NCI-H2227 treated with DMSO at 0.1 percent for 48 hours (cell line): ENCODE results near the gene GEN1.

Experiments
- DNase-seq: peaks from one replicate; lab custom pipeline; 2025; lab: John Stamatoyannopoulos, UW

The GEN1 gene

DNA sequence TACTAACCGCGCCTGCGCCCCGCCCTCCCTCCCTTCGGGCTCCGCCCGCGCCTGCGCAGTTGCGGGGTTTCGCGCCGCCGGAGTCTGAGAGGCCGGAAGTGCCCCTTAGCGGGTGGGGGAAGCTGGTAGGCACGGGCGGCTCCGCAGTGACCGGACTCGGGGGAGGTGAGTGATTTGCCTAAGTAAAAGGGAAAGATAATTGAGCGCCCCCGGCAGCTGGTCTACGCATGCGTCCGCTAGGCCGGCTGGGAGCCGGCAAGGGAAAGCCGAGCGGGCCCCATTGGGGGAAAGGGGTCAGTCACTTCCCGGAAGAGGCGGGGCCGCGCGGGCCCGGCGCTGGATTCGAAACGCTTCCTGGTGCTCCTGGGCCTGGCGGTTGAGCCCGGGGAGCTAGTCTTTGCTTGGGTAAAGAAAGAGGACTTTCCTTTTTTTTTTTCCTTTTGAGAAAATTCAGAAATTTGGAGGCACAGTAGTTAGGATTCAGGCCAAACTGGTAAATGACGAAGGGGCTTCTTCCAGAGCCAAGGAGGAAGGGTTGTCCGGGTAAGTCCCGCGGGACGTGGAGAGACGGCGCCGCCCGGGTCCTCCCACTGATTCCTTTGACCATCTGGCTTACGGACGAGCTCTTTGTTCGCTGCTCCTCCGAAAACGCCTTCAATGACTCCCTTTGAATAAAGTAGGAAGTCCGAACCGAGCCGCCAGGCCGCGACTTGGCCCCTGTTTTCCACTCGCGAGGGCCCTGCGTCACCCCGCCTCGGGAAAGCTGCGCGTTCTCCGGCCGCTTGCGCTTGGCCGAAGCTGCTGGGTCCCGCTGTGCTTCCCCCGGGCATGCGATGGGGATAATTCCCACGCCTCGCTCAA lies at the start of gene GEN1, which contains the start of gene SMC6:
TSS of gene GEN1 (plus strand) at position 336 of the 861 bp plus-strand sequence. CDS start 5,806 bp downstream, outside the sequence.
TSS of gene SMC6 (minus strand) at position 8 of the 861 bp plus-strand sequence. CDS start 7,864 bp downstream, outside the sequence.
- peak; percentile 88 for DNase-seq

DNA sequence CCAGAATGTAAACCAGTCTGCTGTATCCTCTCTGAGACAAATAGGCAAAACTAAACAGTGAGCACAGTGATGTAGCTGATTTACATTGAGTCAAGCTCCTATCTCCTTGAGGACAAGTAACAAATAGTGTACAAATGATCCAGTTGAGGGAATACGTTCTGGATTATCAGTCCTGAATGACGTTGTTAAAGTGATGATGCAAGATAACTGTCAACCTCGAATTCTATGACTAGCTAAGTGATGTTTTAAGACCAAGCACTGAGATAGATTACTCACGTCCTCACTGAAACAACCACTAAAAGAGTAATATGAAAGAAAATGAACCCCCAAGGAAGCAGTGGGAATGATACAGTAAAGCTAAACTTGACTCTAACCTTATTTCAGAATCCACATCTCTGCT lies 47.1 kb upstream of the GEN1 start:
- DNase-seq: no peak

DNA sequence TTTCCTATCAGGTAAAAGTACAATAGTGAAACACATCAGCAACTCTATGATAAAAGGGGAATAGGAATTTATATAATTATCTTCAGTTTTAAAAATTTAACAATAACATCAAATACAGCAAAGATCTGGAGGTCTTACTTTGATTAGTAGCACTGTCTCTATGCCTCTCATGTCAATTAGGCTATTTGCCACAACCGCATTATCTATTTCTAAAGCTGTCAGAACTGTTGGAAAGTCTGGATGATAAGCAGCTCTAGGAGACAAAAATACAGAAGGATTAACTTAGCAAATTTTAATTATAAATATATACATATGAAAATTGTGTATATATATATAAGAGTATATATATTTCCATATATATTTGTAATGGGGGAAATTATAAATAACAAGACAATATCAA lies 45.4 kb upstream of the GEN1 start:
- no peak for DNase-seq

DNA sequence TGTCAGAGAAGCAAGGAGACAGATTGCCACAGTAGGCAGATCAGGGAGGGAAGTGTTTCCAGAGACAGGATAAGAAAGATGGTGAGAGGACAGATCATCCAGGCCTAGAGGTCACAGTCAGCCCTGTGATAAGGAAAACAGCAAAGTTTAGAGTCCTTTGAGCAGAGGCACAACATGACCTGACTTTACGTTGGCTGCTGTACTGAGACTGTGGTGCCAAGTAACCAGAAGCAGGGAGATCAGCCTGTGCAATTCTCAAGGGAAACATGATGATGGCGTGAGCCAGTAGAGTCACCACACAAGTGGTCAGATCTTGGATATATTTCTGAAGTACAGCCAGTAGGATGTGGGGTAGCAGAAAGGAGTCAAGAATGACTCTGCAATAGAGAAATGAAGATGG lies 44.0 kb upstream of the GEN1 start:
- no peak for DNase-seq

DNA sequence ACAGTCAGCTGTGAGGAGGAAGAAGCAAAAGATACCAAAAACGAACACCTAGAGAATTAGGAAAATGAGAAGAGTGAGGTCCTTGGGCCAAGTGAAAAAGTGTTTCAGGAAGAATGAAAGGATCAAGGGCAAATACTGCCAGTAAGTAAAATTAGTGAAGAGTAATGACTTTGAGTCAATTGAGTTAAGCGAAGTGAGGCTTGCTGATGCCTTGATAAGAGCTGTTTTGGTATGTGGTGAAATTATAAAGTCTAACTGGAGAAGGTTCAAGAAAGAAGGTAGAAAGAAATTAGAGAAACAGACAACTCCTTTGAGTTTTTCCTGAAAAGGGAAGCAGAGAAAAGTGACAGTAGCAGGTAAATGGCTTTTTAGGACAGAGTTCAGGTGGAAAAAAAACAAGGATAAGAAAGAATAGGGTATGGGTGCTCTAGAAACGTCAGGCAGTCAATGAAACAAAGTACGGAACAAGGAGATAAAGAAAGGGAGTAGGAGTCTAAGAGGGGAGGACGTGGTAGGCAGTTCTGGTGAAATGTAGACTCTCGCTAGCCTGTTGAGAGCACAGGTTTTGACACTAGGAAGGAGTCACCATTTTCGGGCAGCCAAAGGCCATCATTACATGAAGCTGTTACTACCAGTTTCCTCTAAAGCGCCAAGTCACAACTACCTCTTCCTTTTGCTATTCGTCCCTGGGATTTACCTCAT lies 43.2 kb upstream of the GEN1 start:
- no peak for DNase-seq

DNA sequence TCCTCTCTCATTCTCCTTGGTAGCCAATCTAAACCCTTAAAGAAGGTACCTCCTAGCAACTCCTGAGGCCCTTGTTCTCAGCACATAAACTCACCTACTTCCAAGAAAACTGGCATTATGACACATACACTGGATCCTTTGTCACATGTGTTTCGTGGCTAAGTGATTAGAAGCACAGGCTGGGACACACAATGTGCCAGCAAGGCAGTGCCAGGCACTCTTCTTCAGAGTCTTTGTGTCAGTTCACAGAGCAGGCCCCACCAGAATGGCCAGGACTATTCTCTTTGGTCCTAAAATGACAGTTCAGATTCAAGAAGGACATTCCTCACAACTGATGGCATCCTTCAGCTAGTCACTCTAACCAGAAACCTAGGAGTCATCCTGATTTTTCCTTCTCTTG lies 40.6 kb upstream of the GEN1 start:
- no peak for DNase-seq

DNA sequence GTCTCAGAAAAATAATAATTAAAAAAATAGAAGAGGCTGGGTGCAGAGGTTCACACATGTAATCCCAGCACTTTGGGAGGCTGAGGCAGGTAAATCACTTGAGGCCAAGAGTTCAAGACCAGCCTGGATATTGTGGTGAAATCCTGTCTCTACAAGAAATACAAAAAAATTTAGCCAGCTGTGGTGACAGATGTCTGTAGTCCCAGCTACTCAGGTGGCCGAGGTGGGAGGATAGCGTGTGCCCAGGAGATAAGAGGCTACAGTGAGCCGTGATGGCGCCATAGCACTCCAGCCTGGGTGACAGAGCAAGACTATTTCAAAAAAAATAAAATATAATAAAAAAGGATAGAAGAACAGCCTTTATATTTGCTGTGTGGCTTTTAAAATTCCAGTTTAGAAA lies 36.3 kb upstream of the GEN1 start:
- no peak for DNase-seq

- no peak for DNase-seq
These were observed 35.2 kb upstream of the GEN1 start for GRCh38 chr2:17718689-17719088.

- DNase-seq: no peak
These were observed 34.2 kb upstream of the GEN1 start for GRCh38 chr2:17719562-17720371.

GRCh38 chr2:17728210-17728609 lies 25.7 kb upstream of the GEN1 start:
- DNase-seq: no peak

GRCh38 chr2:17729880-17730279 lies 24.1 kb upstream of the GEN1 start:
- no peak for DNase-seq

DNA sequence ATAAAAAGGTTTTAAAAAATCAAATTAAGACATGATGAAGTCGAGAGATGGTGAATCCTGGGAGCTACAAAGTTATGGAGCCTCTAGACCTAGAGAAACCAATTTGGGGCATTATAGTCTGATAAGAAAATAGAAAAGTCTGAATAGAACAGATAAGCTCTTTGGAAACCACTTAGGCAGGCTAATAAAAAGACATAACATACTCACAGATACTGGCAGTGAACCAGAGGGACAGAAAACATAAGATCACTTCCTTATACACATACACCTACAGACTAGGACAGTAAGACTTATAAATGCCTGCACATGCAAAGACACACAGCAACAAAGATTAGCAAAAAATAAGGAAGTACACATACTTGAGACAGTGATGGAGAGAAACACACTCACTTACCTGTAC lies 20.3 kb upstream of the GEN1 start:
- DNase-seq: no peak

DNA sequence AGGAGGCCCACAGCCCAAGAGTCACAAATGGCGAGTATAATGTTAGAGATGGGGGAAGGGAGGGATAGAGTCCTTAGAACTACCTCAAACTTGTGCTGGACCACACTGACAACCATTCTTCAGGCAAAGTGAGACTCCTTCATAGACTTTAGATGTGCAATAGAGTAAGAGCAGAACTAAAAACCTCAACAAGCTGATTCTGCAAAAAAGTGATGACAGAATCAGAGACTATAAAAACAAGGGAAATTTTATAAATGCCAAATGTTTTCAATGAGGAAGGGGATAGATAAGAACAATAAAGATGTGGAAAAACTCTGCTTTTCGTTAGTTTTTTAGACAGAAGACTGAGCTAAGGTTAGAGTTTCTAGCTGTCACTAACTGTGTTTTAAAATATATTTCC lies 18.1 kb upstream of the GEN1 start:
- DNase-seq: no peak

DNA sequence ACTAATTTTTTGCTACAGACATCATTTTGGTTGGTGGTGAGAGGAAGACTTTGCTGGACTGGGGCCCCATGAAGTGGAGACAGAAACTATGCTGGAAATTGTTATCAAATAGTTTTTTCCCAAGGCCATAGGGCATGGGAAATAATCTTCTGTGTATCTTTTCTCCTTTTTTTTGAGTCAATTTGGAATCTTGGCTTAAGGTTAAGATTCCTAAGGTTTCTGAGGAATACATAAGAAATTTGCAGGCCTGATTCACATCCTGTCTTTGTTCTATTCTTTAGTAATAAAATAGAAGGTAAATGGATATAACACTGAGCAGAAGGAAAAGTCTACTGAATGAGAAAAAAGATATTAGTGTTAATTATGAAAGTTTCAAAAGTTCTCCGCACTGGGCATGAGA lies 16.9 kb upstream of the GEN1 start:
- DNase-seq: no peak

DNA sequence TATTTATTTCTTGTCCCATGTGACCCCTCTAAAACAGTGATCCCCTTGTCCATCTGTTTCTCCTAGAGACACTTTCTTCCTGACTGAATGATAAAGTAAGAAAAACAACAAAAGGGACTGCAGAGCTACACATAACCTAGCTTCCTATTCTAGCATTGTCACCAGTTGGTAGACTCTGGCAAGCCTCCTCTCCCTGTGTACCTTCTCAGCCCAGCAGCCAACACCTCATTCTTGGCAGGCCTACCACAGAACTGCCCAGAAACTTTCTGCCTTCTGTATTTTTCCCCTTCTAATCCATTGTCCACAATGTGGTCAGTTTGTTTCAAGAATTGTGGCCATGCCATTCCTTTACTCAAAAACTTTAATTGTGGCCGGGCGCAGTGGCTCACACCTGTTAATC lies 13.7 kb upstream of the GEN1 start:
- no peak for DNase-seq

DNA sequence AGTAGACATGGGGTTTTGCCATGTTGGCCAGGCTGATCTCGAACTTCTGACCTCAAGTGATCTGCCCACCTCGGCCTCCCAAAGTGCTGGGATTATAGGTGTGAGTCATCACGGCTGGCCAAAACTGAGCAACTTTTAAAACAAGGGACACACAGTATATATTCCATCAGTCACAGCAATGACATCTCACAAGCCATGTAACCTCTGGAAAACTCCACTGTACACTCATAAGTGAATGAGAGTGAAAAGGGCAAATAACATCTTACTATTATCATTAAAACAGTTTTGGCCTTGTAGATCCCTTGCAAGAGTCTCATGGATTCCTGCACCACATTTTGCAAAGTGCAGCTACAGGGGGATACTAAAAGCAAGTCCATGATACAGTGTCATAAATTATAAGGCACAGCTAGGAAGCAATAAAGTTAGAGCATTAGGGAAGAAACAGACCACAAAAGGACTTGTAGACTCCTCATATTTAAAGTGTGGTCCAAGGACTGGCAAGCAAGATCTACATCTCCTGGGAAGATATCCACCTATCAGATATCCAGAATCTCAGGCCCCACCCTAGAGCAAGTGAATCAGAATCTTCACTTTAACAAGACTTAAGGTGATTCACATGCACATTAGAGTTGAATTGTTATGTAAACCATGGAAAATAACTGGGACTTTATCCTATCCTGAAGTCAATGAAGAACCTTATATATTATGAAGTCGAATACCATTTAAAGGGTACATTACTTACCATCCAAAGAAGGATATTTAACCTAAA lies 6.1 kb upstream of the GEN1 start:
- DNase-seq: no peak

DNA sequence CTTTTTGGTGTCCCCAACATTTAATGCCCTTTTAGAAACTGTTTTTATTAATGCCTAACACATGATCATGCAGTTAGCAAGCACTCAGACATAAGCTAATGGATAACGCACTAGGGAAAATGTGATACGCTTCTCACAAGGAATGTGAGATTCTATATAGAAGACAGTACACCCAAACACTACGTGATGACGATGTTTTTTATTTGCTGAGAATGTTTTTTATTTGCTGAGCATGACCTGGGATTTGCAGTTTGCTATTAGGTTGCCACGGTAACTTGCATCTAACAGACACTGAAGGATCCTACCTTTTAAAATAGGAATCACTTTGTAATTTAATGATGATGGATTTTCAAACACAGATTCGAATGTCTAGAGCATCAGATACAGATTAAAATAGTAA lies 5.2 kb upstream of the GEN1 start:
- DNase-seq: peak; percentile 21

GRCh38 chr2:17749753-17750438 lies 4.0 kb upstream of the GEN1 start:
- no peak for DNase-seq

GRCh38 chr2:17752246-17752645 lies 1.7 kb upstream of the GEN1 start:
- no peak for DNase-seq

GRCh38 chr2:17752892-17753802 lies 791 bp upstream of the GEN1 start:
- DNase-seq: peak; percentile 50
